HG02884 (cell line): Measurements from ENCODE around the gene PDE3B.
"Not testable (repeated sequence)": the region's sequence is repeated elsewhere in the genome, so short reads cannot be mapped to it uniquely, and the experiment has no call there.

ENCODE experiments used
- ATAC-seq: cut with Tn5 transposase; IDR thresholded peaks from one replicate; pipeline ENCODE4 v1.9.1; 2021; ENCODE audit warnings: mild to moderate bottlenecking, moderate library complexity; ENCODE audit not compliant: unreplicated experiment

The PDE3B gene

GRCh38 chr11:14793546-14793945 is 149.9 kb downstream of the PDE3B start:
- ATAC-seq, result no peak

GRCh38 chr11:14796028-14796427 is 152.4 kb downstream of the PDE3B start:
- ATAC-seq, result not testable (repeated sequence)

- ATAC-seq, result no peak
These were observed 160.2 kb downstream of the PDE3B start for GRCh38 chr11:14803846-14804245.

- no peak for ATAC-seq
These were observed 165.9 kb downstream of the PDE3B start for GRCh38 chr11:14809466-14809865.

- no peak for ATAC-seq
These were observed 169.2 kb downstream of the PDE3B start for GRCh38 chr11:14812757-14813156.

GRCh38 chr11:14813516-14813915 is 169.9 kb downstream of the PDE3B start:
- no peak for ATAC-seq

- ATAC-seq, result no peak
These were observed 175.2 kb downstream of the PDE3B start for GRCh38 chr11:14818779-14819178.

- ATAC-seq, result no peak
These were observed 176.0 kb downstream of the PDE3B start for GRCh38 chr11:14819596-14819995.

GRCh38 chr11:14821031-14821430 is 177.4 kb downstream of the PDE3B start:
- no peak for ATAC-seq

- no peak for ATAC-seq
These were observed 183.0 kb downstream of the PDE3B start for GRCh38 chr11:14826600-14826999.

GRCh38 chr11:14835496-14836492 is 192.2 kb downstream of the PDE3B start:
- no peak for ATAC-seq

- no peak for ATAC-seq
These were observed 198.4 kb downstream of the PDE3B start for GRCh38 chr11:14842002-14842401.

GRCh38 chr11:14852571-14853177 is 209.1 kb downstream of the PDE3B start:
- no peak for ATAC-seq

GRCh38 chr11:14854057-14854456 is 210.5 kb downstream of the PDE3B start:
- ATAC-seq, result no peak

- no peak for ATAC-seq
These were observed 212.3 kb downstream of the PDE3B start for GRCh38 chr11:14855890-14856289.

GRCh38 chr11:14857621-14858020 is 214.0 kb downstream of the PDE3B start:
- ATAC-seq, result no peak

- ATAC-seq, result no peak
These were observed 214.8 kb downstream of the PDE3B start for GRCh38 chr11:14858404-14858803.

- ATAC-seq, result no peak
These were observed 216.9 kb downstream of the PDE3B start for GRCh38 chr11:14860511-14860910.

- no peak for ATAC-seq
These were observed 218.1 kb downstream of the PDE3B start for GRCh38 chr11:14861680-14862079.

GRCh38 chr11:14863775-14864174 is 220.2 kb downstream of the PDE3B start:
- not testable (repeated sequence) for ATAC-seq

GRCh38 chr11:14872032-14872431 is 228.4 kb downstream of the PDE3B start:
- no peak for ATAC-seq

GRCh38 chr11:14873632-14874031 is 230.0 kb downstream of the PDE3B start:
- ATAC-seq, result no peak
